Common myeloid progenitor, CD34-positive (primary cell): ENCODE results near the gene LRRIQ3.
A peak's percentile ranks its signal among the peaks of the same experiment; 100 is the strongest.

ENCODE experiments used
- CTCF ChIA-PET: fragments of 350-600 bp; sonication (Branson Sonifier 250); formaldehyde crosslinking; loops from one replicate; lab custom pipeline; 2021; ENCODE audit warnings: antibody characterized with exemption; lab: Charles Lee
- POLR2A ChIA-PET: fragments of 350-600 bp; sonication (Branson Sonifier 250); formaldehyde crosslinking; loops from one replicate; lab custom pipeline; 2021; ENCODE audit warnings: antibody characterized with exemption; lab: Charles Lee
- DNase-seq, 3 donors: peaks; one replicate each; pipeline versions ENCODE4 v3.0.0 to v3.0.0-alpha.2; 2013
- H3K27ac ChIP-seq, 2 experiments: 1 replicate in 1 of 2; 2 replicates in 1 of 2; pipeline ENCODE4 v1.7.0; 2013; ENCODE audit warnings: inconsistent platforms in 2 of 2, low read length in 2 of 2, mild to moderate bottlenecking in 2 of 2, low read depth in 1 of 2, moderate library complexity in 1 of 2; ENCODE audit not compliant: severe bottlenecking in 2 of 2, insufficient read depth in 1 of 2, poor library complexity in 1 of 2
- H3K27me3 ChIP-seq, 5 experiments: replicated peaks in 2 of 5; 1 replicate in 3 of 5; 2 replicates in 2 of 5; pipeline versions ENCODE4 v1.6.1 to v1.7.0; 2013; ENCODE audit warnings: low read length in 4 of 5, mild to moderate bottlenecking in 2 of 5, moderate library complexity in 2 of 5, inconsistent platforms in 1 of 5; ENCODE audit not compliant: insufficient read depth in 5 of 5, control insufficient read depth in 4 of 5
- H3K36me3 ChIP-seq, 4 experiments: 1 replicate in 2 of 4; 2 replicates in 2 of 4; pipeline versions ENCODE4 v1.6.1 to v1.7.0; 2013; ENCODE audit warnings: low read length in 3 of 4, control low read depth in 1 of 4, mild to moderate bottlenecking in 1 of 4; ENCODE audit not compliant: control insufficient read depth in 4 of 4, insufficient read depth in 4 of 4
- H3K4me1 ChIP-seq, 4 experiments: 1 replicate in 3 of 4; 2 replicates in 1 of 4; pipeline versions ENCODE4 v1.6.1 to v1.7.1; 2013; ENCODE audit warnings: low read length in 3 of 4, mild to moderate bottlenecking in 3 of 4, control low read depth in 1 of 4, inconsistent platforms in 1 of 4, moderate library complexity in 1 of 4; ENCODE audit not compliant: control insufficient read depth in 4 of 4, insufficient read depth in 4 of 4; ENCODE audit errors: control extremely low read depth in 1 of 4
- H3K4me3 ChIP-seq, 7 experiments: 1 replicate in 4 of 7; 2 replicates in 3 of 7; pipeline versions ENCODE4 v1.5.1 to v1.7.0; 2013; ENCODE audit warnings: mild to moderate bottlenecking in 7 of 7, low read length in 6 of 7, moderate library complexity in 6 of 7, inconsistent platforms in 2 of 7, low read depth in 2 of 7, control low read depth in 1 of 7; ENCODE audit not compliant: insufficient read depth in 4 of 7, control insufficient read depth in 1 of 7; ENCODE audit errors: extremely low read depth in 1 of 7
- H3K9me3 ChIP-seq, 5 experiments: 1 replicate in 4 of 5; 2 replicates in 1 of 5; pipeline versions ENCODE4 v1.6.1 to v1.7.1; 2013; ENCODE audit warnings: low read length in 4 of 5, mild to moderate bottlenecking in 2 of 5, inconsistent platforms in 1 of 5, low read depth in 1 of 5, moderate library complexity in 1 of 5; ENCODE audit not compliant: control insufficient read depth in 4 of 5, insufficient read depth in 2 of 5; ENCODE audit errors: control extremely low read depth in 1 of 5
- WGBS: methylation state at CpG from one replicate; pipeline ENCODE4 v1.1.5; 2013; ENCODE audit not compliant: insufficient coverage; 5-methylcytosine and 5-hydroxymethylcytosine counted together

Gene LRRIQ3

DNA sequence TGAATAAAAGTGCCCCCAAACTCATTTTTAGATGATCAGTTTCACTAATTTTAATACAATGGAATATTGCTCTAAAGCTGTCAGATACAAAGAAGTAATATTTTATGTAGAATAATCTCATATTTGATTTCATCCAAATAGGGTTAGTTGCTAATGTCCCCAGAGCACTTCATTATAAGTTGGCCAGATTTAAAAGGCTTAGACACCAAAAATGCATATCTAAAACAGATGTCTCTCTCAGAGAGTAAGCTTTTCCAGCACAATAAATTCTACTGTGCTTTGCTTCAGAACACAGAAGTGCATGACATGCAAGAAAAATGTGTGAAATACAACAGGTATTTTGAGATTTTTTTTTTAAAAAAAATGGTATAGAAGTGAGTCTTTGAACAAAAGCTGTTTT is 194.2 kb downstream of the LRRIQ3 start:
- no peaks in the 10 kb centered on the region for H3K27me3 ChIP-seq
- CTCF ChIA-PET = no interaction called here

DNA sequence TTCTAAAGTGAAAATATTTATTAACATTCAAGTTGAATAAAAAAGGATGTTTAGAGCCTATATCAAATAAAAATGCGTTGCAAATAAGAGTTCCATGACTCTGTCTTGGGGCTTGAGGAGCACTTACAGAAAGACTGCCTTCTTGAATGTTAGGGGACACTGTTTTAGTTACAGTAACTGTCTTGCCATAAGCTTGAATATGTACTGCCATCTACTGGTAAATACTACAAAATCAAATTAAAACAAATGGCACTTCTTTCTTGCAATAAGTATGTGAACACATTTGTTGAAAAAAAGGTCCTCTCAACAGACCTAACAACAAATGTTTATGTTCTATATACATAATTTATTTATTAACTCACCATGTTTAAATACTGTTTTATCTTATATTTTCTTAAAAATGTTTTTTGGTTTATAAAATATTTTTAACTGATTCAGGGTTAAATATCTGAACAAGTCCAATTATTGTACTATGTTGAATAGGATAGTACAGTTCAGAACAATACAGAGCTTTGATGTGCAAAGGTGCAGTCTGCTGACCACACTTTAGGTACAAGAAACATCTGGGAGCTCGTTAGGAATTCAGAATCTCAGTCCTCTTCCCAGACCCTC is 199.5 kb downstream of the LRRIQ3 start:
- no peaks in the 10 kb centered on the region for H3K4me1 ChIP-seq
- 29% methylated on average over 1 of the region's 2 CpGs for WGBS
- ChIA-PET CTCF (interaction anchor here (1.3 to 1.5 kb wide), 3 partner anchors 9 to 11 kb away, joined by 4 to 5 read pairs (median 5); no protein-coding TSS in a partner anchor), POLR2A (no interaction called here)
- H3K27ac ChIP-seq = no peak overlapping the region
- H3K27me3 ChIP-seq = peaks cover 0 to 2% (median 0%) of the 10 kb centered on the region in 5 experiments
- no peaks in the 10 kb centered on the region for H3K9me3 ChIP-seq
- no peak overlapping the region for H3K4me3 ChIP-seq
- peak; percentile 29 to 54 (median 54) for DNase-seq
- H3K36me3 ChIP-seq = no peaks in the 10 kb centered on the region

More for the DNA sequence above, 194.2 kb downstream of the LRRIQ3 start:
- Histone ChIP-seq H3K9me3 (no peaks in the 10 kb centered on the region), H3K36me3 (no peaks in the 10 kb centered on the region), H3K4me3 (no peak overlapping the region), H3K27ac (no peak overlapping the region), H3K4me1 (no peaks in the 10 kb centered on the region)
- DNase-seq = no peak
- POLR2A ChIA-PET = no interaction called here

DNA sequence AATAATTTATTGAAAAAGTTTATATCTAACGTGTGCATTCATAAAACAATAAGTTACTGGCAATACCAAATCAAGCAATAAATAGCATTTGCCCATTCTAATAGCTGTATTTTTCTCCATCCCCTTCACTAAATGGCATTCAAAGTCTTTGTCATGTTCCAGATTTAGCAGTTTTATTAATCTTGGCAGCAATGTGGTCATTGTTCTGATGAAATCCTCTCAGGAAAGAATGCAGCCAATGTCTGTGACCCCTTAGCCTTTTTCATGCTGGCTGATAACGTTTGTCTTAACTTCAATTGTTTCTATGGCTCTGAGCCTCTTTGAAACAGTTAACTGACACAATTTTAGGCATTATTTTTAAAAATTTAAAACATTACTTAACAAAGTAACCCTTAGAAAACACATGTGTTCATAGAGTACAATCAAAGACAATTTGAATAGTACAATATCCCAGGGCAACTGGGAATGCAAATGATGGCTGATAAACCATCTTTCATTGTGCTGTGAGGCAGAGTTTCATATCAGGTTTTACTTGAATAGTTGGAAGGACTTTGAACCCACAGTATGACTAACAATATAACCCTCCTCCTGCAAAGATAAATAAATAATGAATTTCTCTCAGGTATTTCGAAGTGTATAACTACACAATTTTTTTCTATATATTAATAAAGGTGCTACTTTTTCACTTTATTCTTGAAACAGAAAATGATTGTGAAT is 217.5 kb downstream of the LRRIQ3 start:
- DNase-seq = no peak
- Histone ChIP-seq H3K9me3 (no peaks in the 10 kb centered on the region), H3K36me3 (no peaks in the 10 kb centered on the region), H3K4me3 (no peak overlapping the region), H3K27me3 (no peaks in the 10 kb centered on the region), H3K27ac (no peak overlapping the region), H3K4me1 (no peaks in the 10 kb centered on the region)
- ChIA-PET CTCF (no interaction called here), POLR2A (no interaction called here)
- WGBS = 14% methylated on average over 1 of the region's 3 CpGs

DNA sequence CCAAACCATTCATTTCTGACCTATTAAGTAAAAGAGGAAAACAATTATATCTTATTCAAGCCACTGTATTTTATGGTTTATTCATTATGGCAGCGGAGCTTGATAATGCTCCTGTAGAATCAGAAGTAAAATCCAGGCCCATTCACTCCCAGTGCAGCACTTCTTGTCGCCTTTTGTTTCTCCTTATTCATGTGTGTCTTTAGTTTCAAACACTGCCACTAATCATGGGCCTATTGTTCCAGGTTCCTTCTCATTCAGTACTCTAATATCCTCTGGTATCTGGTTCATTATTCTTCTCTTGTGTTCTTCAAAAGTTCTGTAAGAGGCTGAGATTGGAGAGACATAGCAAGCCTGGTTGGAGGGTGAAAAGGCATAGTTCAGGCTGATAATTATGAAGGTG is 218.3 kb downstream of the LRRIQ3 start:
- Histone ChIP-seq H3K36me3 (no peaks in the 10 kb centered on the region), H3K4me3 (no peak overlapping the region), H3K27me3 (no peaks in the 10 kb centered on the region), H3K27ac (no peak overlapping the region), H3K4me1 (no peaks in the 10 kb centered on the region), H3K9me3 (no peaks in the 10 kb centered on the region)
- CTCF ChIA-PET = no interaction called here
- DNase-seq = no peak
- WGBS = no CpG with 5 or more reads among the region's 2 CpGs
- POLR2A ChIA-PET = no interaction called here

DNA sequence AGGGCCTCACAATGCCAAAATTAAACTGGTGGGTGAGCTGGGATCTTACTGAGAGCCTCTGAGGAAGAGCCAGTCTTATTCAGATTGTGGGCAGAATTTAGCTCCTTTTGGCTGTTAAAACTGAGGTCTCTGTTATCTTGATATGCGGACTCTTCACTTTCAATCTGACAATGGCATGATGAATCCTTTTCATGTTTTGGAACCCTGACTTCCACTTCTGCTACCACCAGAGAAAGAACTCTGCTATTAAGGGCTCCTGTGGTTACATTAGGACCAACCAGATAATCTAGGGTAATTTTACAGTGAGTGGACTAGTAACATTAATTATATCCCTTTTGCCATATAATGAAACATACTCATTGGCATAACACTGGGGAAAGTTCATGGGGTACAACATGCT is 219.0 kb downstream of the LRRIQ3 start:
- POLR2A ChIA-PET = no interaction called here
- DNase-seq = no peak
- WGBS = 78% methylated on average over 1 of the region's 1 CpG
- Histone ChIP-seq H3K4me1 (no peaks in the 10 kb centered on the region), H3K27ac (no peak overlapping the region), H3K36me3 (no peaks in the 10 kb centered on the region), H3K9me3 (no peaks in the 10 kb centered on the region), H3K4me3 (no peak overlapping the region), H3K27me3 (no peaks in the 10 kb centered on the region)
- CTCF ChIA-PET = no interaction called here
